HEK293 (cell line): ENCODE results near the gene SEC24C.
"Not testable (repeated sequence)": the region's sequence is repeated elsewhere in the genome, so short reads cannot be mapped to it uniquely, and the experiment has no call there.

ENCODE experiments used
- CTCF ChIP-seq: fragments of 450-650 bp; formaldehyde crosslinking; IDR thresholded peaks from 2 replicates; pipeline ENCODE4 v1.5.1; 2016; ENCODE audit warnings: missing biosample characterization, missing genetic modification characterization
- GLI4 ChIP-seq: fragments of 450-650 bp; formaldehyde crosslinking; IDR thresholded peaks from 2 replicates; pipeline ENCODE4 v1.5.1; 2016; ENCODE audit warnings: missing biosample characterization, missing genetic modification characterization
- OSR2 ChIP-seq: fragments of 450-650 bp; formaldehyde crosslinking; IDR thresholded peaks from 2 replicates; pipeline ENCODE4 v1.5.1; 2016; ENCODE audit warnings: missing biosample characterization, missing genetic modification characterization
- ZBTB6 ChIP-seq: fragments of 450-650 bp; formaldehyde crosslinking; IDR thresholded peaks from 2 replicates; pipeline ENCODE4 v1.5.1; 2017; ENCODE audit warnings: missing biosample characterization, missing genetic modification characterization
- ZNF707 ChIP-seq: fragments of 450-650 bp; formaldehyde crosslinking; IDR thresholded peaks from 2 replicates; pipeline ENCODE4 v1.5.1; 2016; ENCODE audit warnings: missing biosample characterization, missing genetic modification characterization

- TF ChIP-seq GLI4 (tag by site-specific recombination); CTCF; OSR2 (tag by site-specific recombination); ZNF707; ZBTB6 (tag by site-specific recombination): not testable (repeated sequence)
Observed at GRCh38 chr10:73714483-73714882, 29.7 kb upstream of the SEC24C start.
